HG03064 (cell line): ENCODE data around the gene VAMP5.
A peak's percentile ranks its signal among the peaks of the same experiment; 100 is the strongest.
"Not testable (repeated sequence)": the region's sequence is repeated elsewhere in the genome, so short reads cannot be mapped to it uniquely, and the experiment has no call there.

Experiments
- ATAC-seq: cut with Tn5 transposase; IDR thresholded peaks from one replicate; pipeline ENCODE4 v1.9.1; 2021; ENCODE audit warnings: low read depth; ENCODE audit not compliant: unreplicated experiment

The VAMP5 gene

DNA sequence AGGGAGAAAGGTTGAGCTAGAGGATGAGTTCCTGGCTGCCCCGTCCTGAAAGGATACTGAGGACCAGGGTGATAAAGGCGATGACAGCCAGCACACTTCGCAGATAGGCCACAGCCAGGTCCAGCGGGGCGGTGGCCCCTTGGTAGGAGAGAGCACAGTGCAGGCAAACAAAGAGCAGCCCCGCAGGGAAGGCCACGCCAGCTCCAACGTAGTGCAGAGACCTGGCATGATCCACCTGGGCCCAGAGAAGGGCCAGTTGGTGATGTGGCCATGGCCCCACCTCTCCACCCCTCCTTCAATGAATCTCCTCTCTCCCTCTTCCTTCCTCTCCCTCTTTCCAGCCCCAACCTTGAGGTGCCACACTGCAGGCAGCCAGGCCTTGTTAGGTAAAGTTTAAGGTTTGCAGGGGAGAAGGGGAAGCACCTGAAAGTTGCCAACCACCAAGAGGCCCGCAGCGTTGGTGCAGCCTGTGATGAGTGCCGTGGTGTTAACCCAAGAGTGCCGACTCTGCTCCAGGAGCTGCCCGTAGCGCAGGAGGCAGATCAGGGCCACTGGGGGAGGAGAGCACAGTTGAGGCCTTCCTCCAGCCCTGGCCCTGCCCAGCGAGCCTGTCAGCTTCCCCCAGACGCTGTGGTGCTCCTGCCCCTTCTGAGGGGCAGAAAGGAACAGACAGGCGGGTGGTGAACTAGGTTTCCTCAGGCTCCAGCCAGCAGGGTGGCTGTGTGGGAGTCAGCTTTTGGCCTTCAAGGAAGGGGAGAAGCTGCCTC, 15.4 kb downstream of the VAMP5 start:
- no peak for ATAC-seq

DNA sequence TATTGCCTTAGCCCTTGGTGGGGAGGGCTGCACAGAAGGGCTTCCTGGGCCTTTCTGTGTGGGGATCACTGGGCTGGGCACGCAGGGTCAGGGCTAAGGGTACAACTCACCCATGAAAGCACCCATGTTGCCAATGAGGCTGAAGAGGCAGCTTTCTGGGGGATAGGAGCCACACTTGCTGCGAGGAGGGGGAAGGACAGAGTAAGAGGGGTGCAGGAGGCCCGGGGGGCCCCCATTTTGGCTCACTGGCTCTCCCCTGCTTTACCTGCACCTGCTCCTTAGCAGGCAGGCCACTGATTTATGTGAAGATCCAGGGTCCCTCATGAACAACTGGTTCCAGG, 16.0 kb downstream of the VAMP5 start:
- ATAC-seq: no peak

DNA sequence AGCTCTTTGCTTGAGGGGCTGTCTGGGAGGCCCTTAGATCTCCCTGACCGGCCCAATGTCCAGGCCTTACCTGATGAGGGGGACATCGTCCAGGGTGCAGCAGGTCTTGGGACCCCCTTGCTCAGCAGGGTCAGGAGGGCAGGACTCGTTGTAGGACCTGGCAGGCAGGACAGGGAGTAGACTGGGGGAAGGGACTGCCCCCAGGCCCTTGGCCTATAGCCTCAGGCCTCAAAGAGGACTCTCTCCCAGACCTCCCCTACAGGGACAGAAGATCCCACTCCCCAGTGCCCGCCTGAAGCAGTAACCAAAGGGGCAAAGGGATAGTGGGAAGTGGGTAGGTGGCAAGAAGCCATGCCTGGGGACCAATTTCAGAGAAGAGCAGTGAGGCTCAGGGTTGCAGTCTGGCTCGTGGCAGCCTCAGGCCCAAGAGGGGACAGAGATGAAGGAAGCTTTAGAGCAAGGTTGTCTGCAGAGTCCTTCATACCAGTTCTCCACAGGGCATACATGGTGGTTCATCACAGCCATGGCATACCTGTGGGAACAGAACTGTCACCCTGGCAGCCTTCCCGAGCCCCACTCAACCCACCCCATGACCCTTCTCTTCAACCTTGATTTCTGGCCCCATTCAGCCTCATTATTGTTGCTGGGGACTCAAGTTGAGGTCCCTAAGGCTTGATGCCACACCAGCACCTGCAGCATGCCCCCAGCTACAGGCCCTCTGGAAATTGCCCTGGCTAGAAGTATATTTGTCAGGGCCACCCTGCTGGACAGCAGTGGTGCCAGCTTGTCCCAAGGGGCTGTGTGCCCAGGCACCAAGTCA, 16.9 kb downstream of the VAMP5 start:
- ATAC-seq: no peak

DNA sequence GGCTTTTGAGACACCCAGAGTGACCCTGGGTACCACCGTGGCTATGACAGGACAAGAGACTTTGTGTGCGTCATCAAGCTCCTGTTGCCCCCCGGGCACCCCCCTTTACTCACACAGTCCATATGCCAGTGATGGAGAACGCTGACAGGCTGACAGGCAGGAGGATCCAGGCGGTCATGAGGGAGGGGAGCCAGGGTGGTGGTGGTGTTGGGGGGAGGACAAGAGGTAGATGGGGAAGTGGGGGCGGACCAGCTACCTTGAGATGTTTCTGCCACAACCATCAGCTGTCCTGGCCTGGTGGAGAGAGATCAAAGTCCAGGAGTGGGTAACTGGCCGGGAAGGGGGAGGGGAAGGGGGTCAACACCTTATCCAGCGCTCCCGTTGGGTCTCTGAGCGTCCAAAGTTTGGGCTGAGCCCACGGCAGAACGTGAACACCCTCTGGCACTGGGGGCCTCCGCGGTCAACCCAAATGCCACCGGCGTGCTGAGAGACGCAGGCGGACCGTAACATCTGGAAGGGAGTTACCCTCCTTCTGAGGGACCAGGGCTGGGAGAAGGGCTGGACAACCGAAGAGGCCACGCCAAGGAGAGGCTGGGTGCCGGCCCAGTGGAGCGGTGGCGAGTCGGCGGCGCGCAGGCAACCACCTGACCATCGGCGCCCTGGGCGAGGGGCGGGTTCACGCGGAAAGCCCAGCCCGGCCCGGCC, 17.7 kb downstream of the VAMP5 start:
- peak; percentile 38 for ATAC-seq

DNA sequence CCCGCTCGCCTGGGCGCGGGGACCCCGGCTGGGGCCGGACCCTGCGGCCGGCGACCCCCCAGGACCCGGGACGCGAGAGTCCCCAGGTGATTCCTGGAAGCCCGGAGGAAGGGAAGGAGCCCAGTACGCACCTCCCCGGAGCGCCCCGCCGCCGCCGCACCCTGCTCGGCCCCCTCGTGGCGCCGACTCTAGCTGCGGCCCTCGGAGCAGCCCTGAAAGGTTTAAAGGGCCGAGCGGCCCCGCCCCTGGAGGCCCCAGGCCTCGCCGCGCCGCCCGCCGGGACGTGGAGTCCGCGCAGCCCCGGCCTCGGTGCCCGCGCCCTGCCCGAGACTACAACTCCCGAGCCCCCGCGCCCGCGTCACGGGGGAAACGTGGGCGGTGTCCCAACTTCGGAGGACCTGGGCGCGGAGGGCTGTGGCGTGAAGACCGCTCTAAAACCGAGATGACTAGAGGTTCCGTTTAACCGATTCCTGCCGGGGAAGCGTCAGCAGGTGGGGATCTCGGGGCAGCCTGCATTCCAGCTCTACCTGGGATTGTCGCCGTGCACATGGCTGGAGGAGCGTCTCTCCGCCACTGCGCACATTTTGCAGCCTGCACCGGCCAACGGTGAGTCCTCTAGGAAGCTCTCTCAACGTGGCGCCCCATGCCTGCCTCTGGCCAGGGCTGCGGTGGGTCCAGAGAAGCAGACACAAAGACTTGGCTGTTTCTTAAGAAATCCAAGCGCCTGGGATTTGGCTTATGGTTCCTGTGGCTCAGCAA, 18.4 kb downstream of the VAMP5 start, which contains the start of gene TMEM150A:
TMEM150A (minus strand) TSS at position 223 of the 759 bp plus-strand sequence. CDS start 750 bp downstream, outside the sequence.
- peak; percentile 95 for ATAC-seq

DNA sequence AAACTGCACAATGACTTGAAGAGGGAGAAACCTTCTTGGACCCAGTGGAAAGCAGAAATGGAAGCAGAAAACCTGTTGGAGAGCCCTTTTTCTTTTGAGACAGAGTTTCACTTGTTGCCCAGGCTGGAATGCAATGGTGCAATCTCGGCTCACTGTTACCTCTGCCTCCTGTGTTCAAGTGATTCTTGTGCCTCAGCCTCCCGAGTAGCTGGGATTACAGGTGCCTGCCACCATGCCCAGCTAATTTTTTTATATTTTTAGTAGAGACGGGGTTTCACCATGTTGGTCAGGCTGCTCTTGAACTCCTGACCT, 19.9 kb downstream of the VAMP5 start:
- ATAC-seq: not testable (repeated sequence)

DNA sequence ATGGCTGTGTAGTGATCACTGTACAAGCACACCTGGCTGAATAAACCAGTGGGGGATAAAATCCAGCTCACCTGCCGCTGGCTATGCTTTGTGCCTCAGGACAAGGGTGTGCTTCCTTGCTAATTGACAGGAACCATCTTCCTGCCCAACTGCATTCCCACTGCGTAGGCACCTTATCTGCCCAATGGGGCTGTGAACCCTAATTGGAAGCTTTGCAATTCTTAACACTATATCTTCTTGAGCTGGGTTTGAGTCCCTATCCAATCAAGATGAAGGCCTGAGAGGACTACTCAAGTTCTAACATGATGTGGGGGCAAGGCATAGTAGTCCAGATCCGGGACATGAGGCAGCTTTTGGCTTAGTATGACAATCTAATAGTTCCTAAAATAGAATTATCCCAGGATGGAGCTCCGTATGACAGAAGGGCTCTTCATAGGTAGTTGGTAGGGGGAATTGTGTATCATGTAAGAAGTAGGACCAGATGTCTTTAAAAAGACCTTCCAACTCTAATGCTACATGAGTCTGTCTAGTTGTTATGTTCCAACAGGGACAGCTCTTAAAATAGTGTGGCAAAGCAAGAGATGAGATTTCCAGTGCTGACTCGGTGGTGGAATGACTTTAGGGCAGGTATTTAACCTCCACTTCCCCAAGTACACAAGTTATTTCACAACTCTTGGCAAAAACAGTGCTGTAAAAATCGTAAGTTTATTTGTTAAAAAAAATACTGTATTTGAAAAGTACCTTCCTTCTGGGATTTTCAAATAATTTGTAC, 20.5 kb downstream of the VAMP5 start:
- ATAC-seq: no peak

DNA sequence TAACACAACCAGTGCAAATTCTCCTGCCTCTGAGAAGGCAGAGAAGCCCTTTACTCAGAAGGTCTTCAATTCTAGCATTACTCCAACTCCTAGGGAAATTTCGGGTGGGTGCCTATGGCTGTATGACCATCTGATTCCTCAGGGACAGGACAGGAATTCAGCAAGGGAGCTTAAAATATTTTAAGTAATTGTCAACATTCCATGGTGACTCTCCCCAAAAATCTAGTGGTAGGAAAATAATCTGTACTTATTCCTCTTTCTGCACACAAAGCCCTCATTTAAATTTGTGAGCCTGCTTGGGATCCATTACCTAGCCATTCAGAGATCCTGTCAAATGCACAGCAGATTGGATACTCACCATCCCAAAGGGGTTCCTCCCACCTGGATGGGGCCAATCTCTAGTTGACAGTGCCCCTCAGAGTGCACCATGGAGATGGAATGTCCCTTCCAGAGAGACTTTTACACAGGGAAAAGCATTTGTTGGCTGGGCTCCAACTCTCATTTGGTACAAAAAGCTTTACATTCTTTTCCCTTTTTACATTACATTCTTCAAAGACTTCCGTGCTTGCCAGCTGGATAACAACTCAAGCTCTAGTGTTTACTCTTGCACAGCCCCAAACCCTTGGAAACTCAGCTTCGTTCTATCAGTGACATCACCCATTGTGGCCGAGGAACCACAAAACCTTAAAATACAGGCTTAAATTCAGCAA, 21.3 kb downstream of the VAMP5 start:
- ATAC-seq: no peak

DNA sequence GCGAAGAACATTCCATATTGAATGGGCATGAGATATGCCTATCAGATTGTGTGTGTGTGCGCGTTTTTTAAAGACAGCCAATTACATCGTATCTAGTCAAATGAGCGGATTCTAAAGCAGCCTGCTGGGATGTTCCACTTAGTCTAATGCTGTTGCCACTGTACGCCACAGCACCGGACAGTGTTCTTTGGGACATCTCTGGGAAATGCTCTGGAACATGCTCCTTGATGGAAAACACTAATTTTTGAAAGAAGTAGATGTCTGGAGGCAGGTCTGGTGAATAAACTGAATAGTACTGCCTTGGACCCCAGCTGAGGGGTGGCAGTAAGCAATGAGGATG, 21.9 kb downstream of the VAMP5 start:
- no peak for ATAC-seq

DNA sequence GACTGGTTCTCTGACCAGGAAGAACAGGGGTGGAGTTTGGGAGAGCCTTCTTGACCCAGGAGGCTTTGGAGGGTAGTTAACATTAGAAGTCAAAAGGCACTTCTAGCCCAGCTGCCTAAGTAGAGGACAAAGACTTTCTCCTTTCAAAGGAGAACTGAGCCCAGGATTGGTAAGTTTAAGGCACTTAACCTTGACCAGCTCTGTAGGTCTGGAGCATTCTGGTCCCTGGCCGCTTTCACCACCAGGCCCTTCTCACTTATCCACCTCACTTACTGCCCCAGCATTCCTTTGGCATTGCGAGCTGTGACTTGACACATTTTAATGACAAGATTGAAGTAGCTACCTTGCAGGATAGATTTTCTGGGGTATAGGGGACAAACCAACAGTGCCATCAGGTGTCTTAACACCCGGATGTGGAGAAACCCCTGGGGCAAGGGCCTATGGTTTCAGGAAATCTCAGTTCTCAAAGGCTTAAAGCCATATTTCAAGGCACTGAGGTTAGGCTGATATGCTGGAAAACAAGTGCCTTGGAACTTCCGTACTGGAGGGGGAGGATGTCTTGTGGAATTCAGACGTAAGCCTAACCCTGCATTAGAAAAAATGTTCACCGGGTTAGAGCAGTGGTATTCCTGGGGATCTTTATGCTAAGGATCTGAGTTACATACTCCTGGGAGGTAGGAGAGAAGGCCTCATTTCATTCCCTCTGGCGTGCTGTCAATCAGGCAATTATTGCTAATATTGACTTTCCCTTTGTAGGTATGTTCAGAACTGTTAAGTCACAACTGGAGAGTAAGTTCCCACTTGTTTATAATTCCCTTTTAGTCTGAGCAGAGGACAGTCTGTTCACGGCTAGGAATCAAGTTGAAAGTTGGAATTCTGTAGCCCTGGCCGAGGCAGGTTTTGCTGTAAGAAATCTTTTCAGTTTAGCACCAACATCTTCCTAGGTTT, 23.3 kb downstream of the VAMP5 start:
- no peak for ATAC-seq

DNA sequence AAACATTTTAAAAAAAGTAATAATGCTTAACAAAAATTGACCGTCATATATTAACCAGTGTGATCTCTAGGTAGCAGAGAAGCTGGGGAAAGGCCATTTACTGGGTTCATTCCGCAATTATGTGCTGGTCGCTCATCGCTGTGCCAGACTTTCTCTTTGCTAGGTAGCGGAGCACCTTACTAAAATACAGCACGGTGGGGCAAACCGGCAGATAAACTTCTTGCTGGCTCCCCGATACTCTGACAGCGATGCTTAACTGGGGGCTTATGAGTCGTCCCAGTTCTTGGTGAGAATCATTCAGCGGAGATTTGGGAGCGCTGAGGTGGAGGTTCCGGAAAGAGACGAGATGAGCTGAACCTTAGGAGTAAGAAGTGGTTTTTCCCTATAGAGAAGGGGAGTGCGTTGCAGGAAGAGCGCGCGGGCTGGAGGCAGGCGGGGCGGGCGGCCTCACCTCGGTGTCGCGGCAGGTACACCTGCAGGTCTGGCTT, 27.0 kb downstream of the VAMP5 start:
- peak; percentile 27 for ATAC-seq

DNA sequence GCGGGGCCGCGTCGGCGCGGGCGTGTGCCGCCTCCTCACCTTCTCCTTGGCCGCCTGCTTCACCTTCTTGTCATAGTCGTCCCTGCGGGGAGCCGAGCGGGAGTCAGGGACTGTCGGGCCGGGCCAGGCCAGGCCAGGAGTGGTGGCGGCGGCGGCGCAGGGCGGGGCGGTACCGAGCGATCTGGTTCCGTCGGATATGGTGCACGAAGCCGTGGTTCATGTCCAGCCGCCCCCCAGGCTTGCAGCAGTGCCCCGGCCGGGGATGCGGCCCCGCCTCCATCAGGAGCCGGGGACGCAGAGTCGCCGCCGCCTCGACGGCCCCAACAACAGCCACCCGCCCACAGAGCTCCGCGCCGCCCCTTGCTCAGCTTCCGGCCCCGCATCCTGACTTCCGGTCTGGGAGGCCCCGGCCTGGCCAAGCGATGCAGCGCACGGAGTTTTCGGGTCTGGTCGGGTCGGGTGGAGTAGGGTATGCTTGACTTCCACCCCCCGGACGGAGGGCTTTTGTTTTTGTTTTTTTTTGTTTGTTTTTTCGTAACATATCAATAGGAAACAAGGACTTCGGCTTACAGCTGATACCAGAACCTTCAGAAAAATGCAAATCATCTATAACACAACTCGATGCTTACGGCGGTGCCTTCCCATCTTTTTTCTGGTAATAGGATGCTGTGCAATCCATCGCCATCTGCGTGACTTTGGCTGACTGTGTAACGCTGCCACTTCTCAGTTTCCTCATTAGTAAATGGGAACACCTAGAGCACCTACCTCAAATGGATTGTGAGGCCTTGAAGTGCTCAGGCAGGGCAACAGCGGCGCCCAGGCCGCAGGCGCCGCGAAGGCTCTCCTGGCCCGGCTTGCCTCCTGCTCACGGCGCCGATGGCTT, 27.7 kb downstream of the VAMP5 start, which contains the start of gene C2orf68:
C2orf68 (minus strand) TSS at position 362 of the 883 bp plus-strand sequence; CDS start at position 280, 82 bp downstream.
- peak; percentile 66 for ATAC-seq

DNA sequence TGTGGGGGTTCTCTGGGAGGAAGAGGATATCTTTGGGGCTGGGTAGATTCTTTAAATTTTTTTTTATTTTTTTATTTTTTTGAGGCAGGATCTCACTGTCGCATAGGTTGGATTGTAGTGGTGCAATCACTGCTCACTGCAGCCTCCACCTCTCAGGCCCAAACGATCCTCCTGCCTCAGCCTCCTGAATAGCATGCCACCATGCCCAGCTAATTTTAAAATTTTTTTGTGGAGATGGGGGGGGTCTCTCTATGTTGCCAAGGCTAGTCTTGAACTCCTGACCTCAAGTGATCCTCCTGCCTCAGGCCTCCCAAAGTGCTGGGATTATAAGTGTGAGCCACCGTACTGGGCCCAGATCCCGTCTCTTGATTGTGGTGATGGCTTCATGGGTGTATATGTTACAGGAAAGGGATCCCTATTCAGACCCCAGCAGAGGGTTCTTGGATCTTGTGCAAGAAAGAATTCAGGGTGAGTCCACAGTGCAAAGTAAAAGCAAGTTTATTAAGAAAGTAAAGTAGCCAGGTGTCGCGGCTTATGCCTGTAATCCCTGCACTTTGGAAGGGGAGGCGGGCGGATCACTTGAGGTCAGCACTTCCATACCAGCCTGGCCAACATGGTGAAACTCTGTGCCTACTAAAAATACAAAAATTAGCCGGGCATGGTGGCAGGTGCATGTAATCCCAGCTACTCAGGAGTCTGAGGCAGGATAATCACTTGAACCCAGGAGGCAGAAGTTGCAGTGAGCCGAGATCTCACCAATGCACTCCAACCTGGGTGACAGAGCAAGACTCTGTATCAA, 29.7 kb downstream of the VAMP5 start:
- ATAC-seq: no peak

DNA sequence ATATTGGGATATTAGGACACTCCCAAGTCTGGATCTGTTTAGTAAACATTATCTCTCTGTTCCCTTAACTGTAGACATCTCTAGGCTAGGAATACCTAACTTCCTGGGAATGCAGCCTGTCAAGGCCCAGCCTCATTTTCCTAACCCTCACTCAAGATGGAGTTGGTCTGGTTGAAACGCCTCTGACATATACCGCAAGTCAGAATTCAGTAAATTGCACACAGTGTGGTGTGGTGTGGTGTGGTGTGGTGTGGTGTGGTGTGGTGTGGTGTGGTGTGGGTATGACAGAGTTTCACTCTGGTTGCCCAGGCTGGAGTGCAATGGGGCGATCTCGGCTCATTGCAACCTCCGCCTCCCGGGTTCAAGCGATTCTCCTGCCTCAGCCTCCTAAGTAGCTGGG, 30.5 kb downstream of the VAMP5 start:
- not testable (repeated sequence) for ATAC-seq

DNA sequence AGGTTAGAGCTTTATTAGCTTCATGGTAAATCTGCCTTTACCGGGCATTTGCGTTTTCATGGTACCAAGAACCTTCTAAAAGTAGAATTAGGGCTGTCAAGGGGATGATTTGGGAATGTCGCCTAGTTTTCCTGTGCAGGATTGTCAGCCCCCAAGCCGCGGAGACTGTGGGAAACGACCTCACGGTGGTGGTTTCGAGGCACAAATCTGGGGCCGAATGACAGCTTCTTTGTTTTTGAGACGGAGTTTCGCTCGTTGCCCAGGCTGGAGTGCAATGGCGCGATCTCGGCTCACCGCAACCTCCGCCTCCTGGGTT, 31.1 kb downstream of the VAMP5 start:
- ATAC-seq: no peak

DNA sequence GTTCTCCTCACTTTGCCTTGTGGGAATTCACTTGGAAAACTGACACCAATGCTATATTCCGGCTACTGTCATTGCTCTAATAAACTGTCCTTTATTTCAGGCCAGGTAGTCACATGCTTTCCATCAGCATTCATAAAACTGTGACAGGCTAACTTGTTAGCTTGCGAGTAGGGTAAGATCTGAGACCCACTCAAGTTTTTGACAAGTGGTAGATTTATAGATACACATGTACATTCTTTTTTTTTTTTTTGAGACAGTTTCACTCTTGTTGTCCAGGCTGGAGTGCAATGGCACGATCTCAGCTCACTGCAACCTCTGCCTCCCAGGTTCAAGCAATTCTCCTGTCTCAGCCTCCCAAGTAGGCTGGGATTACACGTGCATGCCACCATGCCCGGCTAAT, 33.5 kb downstream of the VAMP5 start:
- not testable (repeated sequence) for ATAC-seq
